ENCODE results near the gene UBA3. TPM values are rescaled to one million over a fixed set of nuclear protein-coding genes. Genes with fewer than 3 reads are reported as not detected.

The UBA3 gene
- total RNA-seq, 1 experiment from 2014 or later = 67.2 TPM

DNA sequence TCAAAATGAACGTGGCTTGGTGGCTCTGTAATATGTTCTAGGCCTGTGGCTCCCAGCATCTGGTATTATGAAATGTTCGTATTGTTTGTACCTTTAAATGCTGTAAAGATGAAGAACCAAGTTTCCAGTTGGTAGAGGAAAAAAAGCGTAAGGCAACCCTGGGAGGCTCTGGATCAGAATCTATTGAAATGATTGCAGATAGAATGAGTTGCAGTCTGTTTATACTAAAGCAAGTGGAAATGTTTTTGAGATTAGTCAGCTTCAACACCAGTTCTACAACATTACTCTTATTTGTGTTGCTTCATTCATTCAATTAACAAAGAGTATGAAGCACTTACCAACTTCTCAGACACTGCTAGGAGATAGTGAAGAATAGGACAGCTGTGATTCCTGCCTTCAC is 9.9 kb upstream of the UBA3 start:
- H3K4me3 Mint-ChIP-seq = no peak overlapping the region
- peaks cover 17% of the 10 kb centered on the region for H3K4me1 ChIP-seq (ENCODE audit: insufficient read depth, low read length)
- TF ChIP-seq, protein P1, sequence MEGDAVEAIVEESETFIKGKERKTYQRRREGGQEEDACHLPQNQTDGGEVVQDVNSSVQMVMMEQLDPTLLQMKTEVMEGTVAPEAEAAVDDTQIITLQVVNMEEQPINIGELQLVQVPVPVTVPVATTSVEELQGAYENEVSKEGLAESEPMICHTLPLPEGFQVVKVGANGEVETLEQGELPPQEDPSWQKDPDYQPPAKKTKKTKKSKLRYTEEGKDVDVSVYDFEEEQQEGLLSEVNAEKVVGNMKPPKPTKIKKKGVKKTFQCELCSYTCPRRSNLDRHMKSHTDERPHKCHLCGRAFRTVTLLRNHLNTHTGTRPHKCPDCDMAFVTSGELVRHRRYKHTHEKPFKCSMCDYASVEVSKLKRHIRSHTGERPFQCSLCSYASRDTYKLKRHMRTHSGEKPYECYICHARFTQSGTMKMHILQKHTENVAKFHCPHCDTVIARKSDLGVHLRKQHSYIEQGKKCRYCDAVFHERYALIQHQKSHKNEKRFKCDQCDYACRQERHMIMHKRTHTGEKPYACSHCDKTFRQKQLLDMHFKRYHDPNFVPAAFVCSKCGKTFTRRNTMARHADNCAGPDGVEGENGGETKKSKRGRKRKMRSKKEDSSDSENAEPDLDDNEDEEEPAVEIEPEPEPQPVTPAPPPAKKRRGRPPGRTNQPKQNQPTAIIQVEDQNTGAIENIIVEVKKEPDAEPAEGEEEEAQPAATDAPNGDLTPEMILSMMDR (conservative IDR thresholded peaks at IDR 0.05) = no peak
- peaks cover 34 to 38% of the 10 kb centered on the region in 2 experiments for H3K4me1 Mint-ChIP-seq
- H2BK12ac ChIP-seq (ENCODE audit: insufficient read length, low read depth, low read length) = no peak overlapping the region
- WGBS (ENCODE audit: extremely low coverage, insufficient read length, low lambda C conversion rate) = no CpG with 5 or more reads among the region's 3 CpGs
- DNase-seq = no peak
- H2BK5ac ChIP-seq (ENCODE audit: insufficient read length, low read length) = no peak overlapping the region
- H3K9ac ChIP-seq (ENCODE audit: extremely low read depth, insufficient read length, low read length) = no peak overlapping the region
- no peak overlapping the region for H4K8ac ChIP-seq (replicated peaks; ENCODE audit: insufficient read length, low read depth, low read length)
- no peak overlapping the region for H3K4me2 ChIP-seq (ENCODE audit: insufficient read depth, insufficient read length, low read length)
- no peak overlapping the region for H4K5ac ChIP-seq (ENCODE audit: insufficient read length, low read depth, low read length)
- no peaks in the 10 kb centered on the region for H3K79me1 ChIP-seq (ENCODE audit: insufficient read depth, low read depth, low read length, poor library complexity, severe bottlenecking)
- H3T11ph ChIP-seq (ENCODE audit: low read length) = no peak overlapping the region
- H3K23me2 ChIP-seq (ENCODE audit: insufficient read length, low read depth, low read length, poor library complexity, severe bottlenecking) = peaks cover 7% of the 10 kb centered on the region
- no peak overlapping the region for H2BK120ac ChIP-seq (ENCODE audit: low read depth, low read length, poor library complexity, severe bottlenecking)
- H3K9me3 ChIP-seq (ENCODE audit: control insufficient read depth, low read depth, low read length) = no peaks in the 10 kb centered on the region
- no peaks in the 10 kb centered on the region for H3K9me3 Mint-ChIP-seq
- no peaks in the 10 kb centered on the region for H3K27me3 Mint-ChIP-seq (ENCODE audit: low read depth)
- no peaks in the 10 kb centered on the region for H3K27me3 ChIP-seq (ENCODE audit: insufficient read depth, low read length)
- no peak overlapping the region for H2AFZ ChIP-seq (ENCODE audit: low read length)
- no peak overlapping the region for H3K27ac Mint-ChIP-seq
- H3K79me2 ChIP-seq (ENCODE audit: insufficient read depth, low read length) = no peaks in the 10 kb centered on the region
- H2BK20ac ChIP-seq (ENCODE audit: low read depth, low read length, poor library complexity, severe bottlenecking) = no peak overlapping the region
- no peaks in the 10 kb centered on the region for H3K36me3 Mint-ChIP-seq (ENCODE audit: insufficient read depth in 1 of 3, low read depth in 3 of 3)
- no peak overlapping the region for H3K23ac ChIP-seq (ENCODE audit: insufficient read length, low read depth, low read length)
- H4K20me1 ChIP-seq (ENCODE audit: control insufficient read depth, insufficient read depth, insufficient read length) = no peaks in the 10 kb centered on the region
- no peak overlapping the region for H4K91ac ChIP-seq (ENCODE audit: insufficient read length, low read depth, low read length)
- no peak overlapping the region for H3K56ac ChIP-seq (ENCODE audit: insufficient read length, low read depth, low read length)
- no peak overlapping the region for H3K4ac ChIP-seq (ENCODE audit: low read depth, low read length)
- H2AK5ac ChIP-seq (ENCODE audit: insufficient read length, low read length) = no peak overlapping the region
- H3K18ac ChIP-seq (ENCODE audit: insufficient read length, low read depth, low read length) = no peak overlapping the region
- H3K14ac ChIP-seq (ENCODE audit: insufficient read depth, low read length) = no peak overlapping the region
- no peak overlapping the region for H3K27ac ChIP-seq (ENCODE audit: insufficient read length, low read depth, low read length)
- H2BK15ac ChIP-seq (ENCODE audit: low read depth, low read length) = no peak overlapping the region
